ELF-1 (cell line): ENCODE results near the gene PHC3.

Source experiments
- DNase-seq: peaks from one replicate; pipeline ENCODE4 v3.0.0-alpha.2; 2016; ENCODE audit warnings: low read depth, low spot score

PHC3 gene

GRCh38 chr3:170078620-170079281, 102.8 kb downstream of the PHC3 start:
- DNase-seq = no peak

DNA sequence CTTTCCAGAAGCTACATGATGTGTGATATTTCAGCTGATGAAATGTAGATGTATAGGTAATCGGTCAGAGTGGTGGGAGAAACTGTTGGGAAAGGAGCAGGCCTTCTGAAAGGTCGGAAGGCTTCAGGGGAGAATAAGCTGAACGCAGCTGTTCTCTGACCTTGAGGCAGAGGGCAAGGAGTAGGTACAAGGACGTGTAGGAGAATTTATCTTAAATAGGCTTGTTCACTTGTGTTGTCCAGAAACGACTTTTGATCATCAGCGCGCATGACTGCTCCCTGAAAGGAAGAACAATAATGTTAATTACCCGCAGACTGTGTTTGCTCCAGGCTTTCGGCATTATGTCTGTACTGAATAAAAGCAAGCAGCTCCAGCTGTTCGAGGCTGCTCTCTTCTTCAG, 104.2 kb downstream of the PHC3 start:
- no peak for DNase-seq

GRCh38 chr3:170076715-170077238, 104.8 kb downstream of the PHC3 start:
- no peak for DNase-seq

GRCh38 chr3:170075441-170076091, 106.0 kb downstream of the PHC3 start:
- DNase-seq = no peak

- DNase-seq = no peak
Measured at GRCh38 chr3:170064108-170064507, 117.4 kb downstream of the PHC3 start.

GRCh38 chr3:170063691-170064090, 117.8 kb downstream of the PHC3 start:
- DNase-seq = no peak

DNA sequence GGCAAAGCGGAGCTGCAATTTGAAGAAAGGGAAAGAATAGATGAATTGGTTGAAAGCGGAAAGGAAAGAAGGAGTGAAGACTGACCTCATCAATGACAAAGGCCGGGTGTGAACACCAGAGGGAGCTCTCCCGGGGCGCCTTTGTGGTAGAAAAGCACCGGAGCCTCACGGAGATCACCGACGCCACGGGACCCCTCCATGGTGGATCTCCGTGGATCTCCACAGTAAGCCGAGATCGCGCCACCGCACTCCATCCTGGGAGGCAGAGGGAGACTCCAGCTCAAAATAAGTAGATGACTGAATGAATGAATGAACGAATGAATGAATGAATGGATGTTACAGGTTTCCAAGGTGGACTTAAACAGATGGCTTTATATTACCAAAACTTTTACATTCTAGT, 118.8 kb downstream of the PHC3 start:
- no peak for DNase-seq

DNA sequence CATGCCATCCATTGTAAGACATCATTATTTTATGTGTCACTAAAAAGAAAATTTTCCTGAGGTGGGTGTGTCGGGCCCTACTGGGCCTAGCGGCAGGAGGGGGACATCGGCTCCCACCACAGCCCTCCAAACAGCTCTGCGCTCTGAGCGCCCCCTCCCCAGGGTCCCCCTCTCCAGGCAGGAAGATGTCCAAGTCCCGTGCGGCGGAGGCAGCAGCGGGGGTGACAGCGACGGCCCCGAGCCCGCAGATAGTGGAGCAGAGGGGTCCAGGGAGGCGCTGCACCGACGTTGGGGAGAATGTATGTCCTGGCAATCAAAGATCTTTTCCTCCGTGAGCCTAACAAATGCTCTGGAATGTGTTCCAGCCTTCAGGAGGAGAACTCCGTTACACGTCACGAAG, 119.5 kb downstream of the PHC3 start:
- DNase-seq = no peak

GRCh38 chr3:170059447-170059846, 122.1 kb downstream of the PHC3 start:
- no peak for DNase-seq

GRCh38 chr3:170058127-170058526, 123.4 kb downstream of the PHC3 start:
- no peak for DNase-seq

DNA sequence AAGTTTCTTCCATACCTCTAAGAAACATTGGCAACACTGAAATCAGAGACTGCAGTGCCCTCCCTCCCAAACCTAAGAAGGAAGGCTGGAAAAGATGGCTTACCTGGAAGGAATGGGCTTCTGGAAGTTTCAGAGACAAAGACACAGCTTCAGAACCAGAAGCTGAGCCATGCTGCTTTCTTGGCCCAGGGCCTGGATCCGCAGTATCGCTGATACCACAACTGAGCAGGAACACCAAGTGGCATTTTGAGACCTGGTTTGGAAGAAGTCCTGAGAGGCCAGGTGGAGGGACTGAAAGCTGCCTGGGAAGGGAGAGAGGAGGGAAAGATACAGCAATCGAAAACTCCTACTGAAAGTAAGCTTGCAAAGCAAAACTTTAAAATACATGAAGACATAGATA, 124.0 kb downstream of the PHC3 start:
- no peak for DNase-seq

- DNase-seq = no peak
Measured at GRCh38 chr3:170056710-170057454, 124.7 kb downstream of the PHC3 start.

DNA sequence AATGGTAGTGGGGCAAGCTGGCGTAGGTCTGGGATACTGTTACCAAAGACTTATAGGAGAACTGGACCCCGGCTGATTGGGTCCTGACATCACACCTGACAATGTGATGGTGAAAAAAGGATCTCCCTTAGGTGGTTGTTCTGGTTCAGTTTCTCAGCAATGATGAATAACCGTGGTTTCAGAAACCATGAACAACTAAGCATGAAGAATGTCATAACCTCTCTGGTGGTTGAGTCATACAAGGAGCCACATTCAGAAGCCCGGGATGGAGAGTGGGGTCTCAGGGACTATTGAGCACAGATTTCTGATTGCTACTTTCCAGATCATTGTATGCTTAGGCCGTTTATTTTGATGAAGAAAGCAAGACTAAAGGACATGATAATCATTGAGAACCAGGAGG, 126.3 kb downstream of the PHC3 start:
- DNase-seq = no peak

GRCh38 chr3:170054204-170054603, 127.3 kb downstream of the PHC3 start:
- DNase-seq = no peak

DNA sequence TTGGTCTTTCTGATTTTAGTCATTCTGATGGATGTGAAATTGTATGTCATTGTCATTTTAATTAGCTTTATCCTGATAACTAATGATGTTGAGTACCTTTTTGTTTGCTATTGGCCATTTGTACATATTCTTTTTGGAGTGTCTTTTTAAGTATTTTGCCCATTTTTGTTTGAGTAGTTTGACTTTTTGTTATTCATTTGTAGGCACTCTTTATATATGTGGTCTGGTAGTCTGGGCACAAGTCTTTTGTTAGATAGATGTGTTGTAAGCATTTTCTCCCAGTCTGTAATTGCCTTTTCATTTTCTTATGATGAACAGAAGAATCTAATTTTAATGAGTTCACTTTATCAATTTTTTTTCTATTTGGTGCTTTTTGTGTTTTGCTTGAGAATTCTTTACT, 129.1 kb downstream of the PHC3 start:
- DNase-seq = no peak

DNA sequence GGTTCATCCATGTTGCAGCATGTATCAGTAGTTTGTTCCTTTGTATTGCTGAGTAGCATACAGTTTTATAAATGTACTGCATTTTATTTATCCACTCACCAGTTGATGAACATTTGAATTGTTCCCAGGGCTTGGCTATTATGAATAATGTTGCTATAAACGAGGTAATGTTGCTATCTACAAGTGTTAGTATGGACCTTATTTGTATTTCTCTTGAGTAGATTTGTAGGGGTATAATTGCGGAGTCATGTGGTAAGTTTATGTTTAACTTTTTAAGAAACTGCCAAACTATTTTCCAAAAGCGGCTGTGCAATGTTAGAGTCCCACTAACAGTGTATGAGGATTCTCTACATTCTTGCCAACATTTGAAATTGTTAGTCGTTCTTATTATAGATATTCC, 130.8 kb downstream of the PHC3 start:
- no peak for DNase-seq

DNA sequence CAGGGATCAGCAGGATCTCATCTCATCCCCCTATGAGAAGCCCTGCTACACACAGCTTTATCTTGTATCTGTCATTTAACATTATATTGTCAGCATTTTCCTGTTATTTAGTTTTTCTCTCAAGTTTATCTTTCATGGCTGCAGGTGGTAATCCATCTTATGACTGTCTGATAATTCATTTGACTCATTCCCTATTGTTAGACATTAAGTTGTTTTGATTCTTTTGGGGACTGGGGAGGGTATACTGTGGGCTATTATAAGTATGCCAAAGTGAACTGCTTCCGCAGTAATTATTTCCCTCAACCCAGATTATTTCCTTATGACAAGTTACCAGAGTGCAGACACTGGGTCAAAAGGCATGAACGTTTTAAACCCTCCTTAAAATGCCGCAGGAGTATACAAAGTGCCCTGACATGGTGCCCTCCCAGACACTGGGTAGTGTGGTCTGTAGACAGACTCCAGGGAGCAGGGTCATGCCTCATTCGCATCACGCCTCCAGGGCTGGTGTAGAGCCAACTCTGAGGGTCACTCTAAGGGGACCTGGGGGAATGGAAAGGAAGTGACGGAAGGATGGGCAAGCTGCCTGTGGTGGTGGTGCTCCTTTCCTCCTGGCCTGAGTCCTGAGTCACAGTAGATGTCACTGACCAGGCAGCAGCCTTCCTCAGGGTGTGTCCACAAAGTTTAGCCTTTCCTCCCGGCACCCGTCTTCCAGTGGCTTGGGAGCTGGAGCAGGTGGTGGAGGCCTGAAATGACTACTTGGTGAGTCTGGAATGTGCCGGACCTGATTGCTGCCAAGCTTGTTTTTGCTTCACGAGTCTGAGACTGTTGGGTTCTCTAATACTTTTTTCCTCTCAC, 132.2 kb downstream of the PHC3 start:
- no peak for DNase-seq

DNA sequence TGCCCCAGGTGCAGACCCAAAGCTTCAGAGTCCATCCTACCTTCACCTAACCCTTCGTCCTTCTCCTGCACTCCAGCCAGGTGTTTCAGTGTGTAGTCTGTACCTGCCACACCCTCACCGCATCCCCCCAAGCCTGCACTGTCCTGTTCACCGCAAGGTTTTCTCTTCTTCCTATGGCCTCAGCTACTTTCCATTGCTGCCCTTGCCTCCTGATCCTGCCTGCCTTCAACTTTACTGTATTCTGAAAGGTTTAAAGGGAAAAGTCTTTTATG, 134.5 kb downstream of the PHC3 start:
- no peak for DNase-seq

DNA sequence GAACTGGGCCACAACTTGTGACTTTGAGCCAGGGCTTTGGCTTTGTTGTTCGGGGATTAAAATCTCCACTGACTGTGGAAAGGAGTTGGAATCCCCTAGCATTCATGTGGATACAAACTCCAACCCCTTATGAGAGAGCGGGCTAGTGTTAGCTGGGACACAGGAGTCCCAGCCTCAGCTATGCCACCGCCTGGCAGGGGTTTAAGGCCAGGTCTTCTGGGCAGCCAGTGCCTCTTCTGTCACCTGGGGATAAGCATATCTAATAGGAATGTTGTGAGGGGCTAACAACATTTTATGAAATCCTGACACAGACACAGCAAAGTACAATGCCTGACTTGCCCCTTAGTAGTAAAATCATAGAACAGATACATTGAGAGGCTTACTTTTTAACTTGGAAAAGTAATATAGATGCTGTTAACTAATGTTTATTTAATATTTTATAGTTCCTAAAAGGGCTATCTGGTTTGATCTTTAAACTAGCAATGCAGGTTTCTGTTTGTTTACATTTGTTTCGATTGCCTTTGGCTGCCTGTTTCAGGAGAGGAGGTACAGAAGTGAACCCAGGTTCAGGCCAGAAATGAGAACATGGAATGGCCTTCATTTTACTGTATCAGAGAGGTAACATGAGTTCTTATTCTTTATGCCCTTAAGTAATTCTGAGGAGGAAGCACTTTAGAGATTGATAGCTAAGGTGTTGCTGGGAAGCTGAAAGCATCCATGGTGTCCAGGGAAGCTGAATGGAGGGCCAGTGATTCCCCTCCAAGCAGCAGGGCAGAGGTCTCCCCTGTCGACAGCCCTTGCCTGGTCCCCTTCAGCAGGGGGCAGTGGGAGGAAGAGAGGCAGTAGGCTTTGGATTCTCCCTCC, 135.0 kb downstream of the PHC3 start:
- no peak for DNase-seq

- DNase-seq = no peak
Measured at GRCh38 chr3:170044795-170045244, 136.7 kb downstream of the PHC3 start.

- no peak for DNase-seq
Measured at GRCh38 chr3:170044271-170044670, 137.3 kb downstream of the PHC3 start.
